HEK293 (cell line): ENCODE measurements around the gene ZNF529.

ENCODE experiments used
- GLI4 ChIP-seq: fragments of 450-650 bp; formaldehyde crosslinking; IDR thresholded peaks from 2 replicates; pipeline ENCODE4 v1.5.1; 2016; ENCODE audit warnings: missing biosample characterization, missing genetic modification characterization
- KLF7 ChIP-seq: fragments of 450-650 bp; formaldehyde crosslinking; IDR thresholded peaks from 2 replicates; pipeline ENCODE4 v1.5.1; 2016; ENCODE audit warnings: missing biosample characterization, missing genetic modification characterization, borderline replicate concordance
- KLF9 ChIP-seq: fragments of 450-650 bp; formaldehyde crosslinking; IDR thresholded peaks from 2 replicates; pipeline ENCODE4 v1.5.1; 2016; ENCODE audit warnings: missing biosample characterization, missing genetic modification characterization, low read depth
- OVOL3 ChIP-seq: fragments of 450-650 bp; formaldehyde crosslinking; IDR thresholded peaks from 2 replicates; pipeline ENCODE4 v1.5.1; 2016; ENCODE audit warnings: missing biosample characterization, missing genetic modification characterization
- SCRT1 ChIP-seq: fragments of 450-650 bp; formaldehyde crosslinking; IDR thresholded peaks from 2 replicates; pipeline ENCODE4 v1.5.1; 2016; ENCODE audit warnings: missing biosample characterization, missing genetic modification characterization, borderline replicate concordance
- ZFP3 ChIP-seq: fragments of 450-650 bp; formaldehyde crosslinking; IDR thresholded peaks from 2 replicates; pipeline ENCODE4 v1.5.1; 2016; ENCODE audit warnings: low read depth, missing biosample characterization, missing genetic modification characterization
- ZFP37 ChIP-seq: fragments of 450-650 bp; formaldehyde crosslinking; IDR thresholded peaks from 2 replicates; pipeline ENCODE4 v1.5.1; 2016; ENCODE audit warnings: missing biosample characterization, missing genetic modification characterization
- ZNF132 ChIP-seq: fragments of 450-650 bp; formaldehyde crosslinking; IDR thresholded peaks from 2 replicates; pipeline ENCODE4 v1.5.1; 2017; ENCODE audit warnings: missing biosample characterization, missing genetic modification characterization, borderline replicate concordance
- ZNF157 ChIP-seq: fragments of 450-650 bp; formaldehyde crosslinking; IDR thresholded peaks from 2 replicates; pipeline ENCODE4 v1.5.1; 2016; ENCODE audit warnings: missing biosample characterization, missing genetic modification characterization
- ZNF16 ChIP-seq: fragments of 450-650 bp; formaldehyde crosslinking; IDR thresholded peaks from 2 replicates; pipeline ENCODE4 v1.5.1; 2016; ENCODE audit warnings: low read depth, missing biosample characterization, missing genetic modification characterization
- ZNF184 ChIP-seq: fragments of 450-650 bp; IDR thresholded peaks from 2 replicates; pipeline ENCODE4 v1.5.1; 2018; ENCODE audit warnings: missing biosample characterization, mild to moderate bottlenecking, missing genetic modification characterization
- ZNF311 ChIP-seq: fragments of 450-650 bp; formaldehyde crosslinking; IDR thresholded peaks from 2 replicates; pipeline ENCODE4 v1.5.1; 2017; ENCODE audit warnings: missing biosample characterization, missing genetic modification characterization, borderline replicate concordance
- ZNF391 ChIP-seq: fragments of 450-650 bp; formaldehyde crosslinking; IDR thresholded peaks from 2 replicates; pipeline ENCODE4 v1.5.1; 2016; ENCODE audit warnings: low read depth, missing biosample characterization, missing genetic modification characterization, borderline replicate concordance
- ZNF48 ChIP-seq: fragments of 450-650 bp; formaldehyde crosslinking; IDR thresholded peaks from 2 replicates; pipeline ENCODE4 v1.5.1; 2016; ENCODE audit warnings: missing biosample characterization, missing genetic modification characterization
- ZNF549 ChIP-seq: fragments of 450-650 bp; IDR thresholded peaks from 2 replicates; pipeline ENCODE4 v1.5.1; 2018; ENCODE audit warnings: missing biosample characterization, missing genetic modification characterization, mild to moderate bottlenecking, inconsistent platforms, moderate library complexity
- ZNF561 ChIP-seq: fragments of 450-650 bp; IDR thresholded peaks from 2 replicates; pipeline ENCODE4 v1.5.1; 2018; ENCODE audit warnings: missing biosample characterization, missing genetic modification characterization, borderline replicate concordance
- ZNF776 ChIP-seq: fragments of 450-650 bp; formaldehyde crosslinking; IDR thresholded peaks from 2 replicates; pipeline ENCODE4 v1.5.0; 2017; ENCODE audit warnings: missing biosample characterization, missing genetic modification characterization, borderline replicate concordance
- ZNF777 ChIP-seq: fragments of 450-650 bp; formaldehyde crosslinking; IDR thresholded peaks from 2 replicates; pipeline ENCODE4 v1.5.1; 2017; ENCODE audit warnings: missing biosample characterization, missing genetic modification characterization, borderline replicate concordance
- ZNF791 ChIP-seq: fragments of 450-650 bp; formaldehyde crosslinking; IDR thresholded peaks from 2 replicates; pipeline ENCODE4 v1.5.1; 2016; ENCODE audit warnings: missing biosample characterization, missing genetic modification characterization
- ZNF792 ChIP-seq: fragments of 450-650 bp; formaldehyde crosslinking; IDR thresholded peaks from 2 replicates; pipeline ENCODE4 v1.5.1; 2016; ENCODE audit warnings: missing biosample characterization, missing genetic modification characterization
- ZSCAN23 ChIP-seq: fragments of 450-650 bp; formaldehyde crosslinking; IDR thresholded peaks from 2 replicates; pipeline ENCODE4 v1.5.1; 2016; ENCODE audit warnings: missing biosample characterization, missing genetic modification characterization
- ZSCAN30 ChIP-seq: fragments of 450-650 bp; IDR thresholded peaks from 2 replicates; pipeline ENCODE4 v1.5.1; 2018; ENCODE audit warnings: missing biosample characterization, mild to moderate bottlenecking, missing genetic modification characterization, moderate library complexity
- TF ChIP-seq, protein P1 (sequence below): fragments of 450-650 bp; formaldehyde crosslinking; IDR thresholded peaks from 2 replicates; pipeline ENCODE4 v1.5.1; 2017; ENCODE audit warnings: missing biosample characterization, mild to moderate bottlenecking, missing genetic modification characterization, moderate library complexity
- TF ChIP-seq, protein P2 (sequence below): sonication (generic); formaldehyde crosslinking; IDR thresholded peaks from 2 replicates; pipeline ENCODE4 v1.8.1; 2022; ENCODE audit warnings: mild to moderate bottlenecking, moderate library complexity, missing genetic modification reagents
- TF ChIP-seq, protein P3 (sequence below): fragments of 450-650 bp; formaldehyde crosslinking; IDR thresholded peaks from 2 replicates; pipeline ENCODE4 v1.5.1; 2016; ENCODE audit warnings: missing biosample characterization, missing genetic modification characterization
- TF ChIP-seq, protein P4 (sequence below): fragments of 450-650 bp; formaldehyde crosslinking; IDR thresholded peaks from 2 replicates; pipeline ENCODE4 v1.5.1; 2016; ENCODE audit warnings: missing biosample characterization, missing genetic modification characterization
- TF ChIP-seq, protein P5 (sequence below): fragments of 450-650 bp; formaldehyde crosslinking; IDR thresholded peaks from 2 replicates; pipeline ENCODE4 v1.5.1; 2016; ENCODE audit warnings: missing biosample characterization, missing genetic modification characterization

Gene ZNF529

GRCh38 chr19:36573020-36573894 is at the start of gene ZNF529 (continued):
- TF ChIP-seq ZSCAN30 (tag by site-specific recombination) (peak; percentile 88), KLF9 (tag by site-specific recombination) (peak; percentile 95), SCRT1 (tag by site-specific recombination) (no peak), ZNF549 (tag by site-specific recombination) (no peak), ZNF776 (tag by site-specific recombination) (no peak), OVOL3 (0 out of 2 replicates have a peak, but pooled peaks have one; percentile 46), ZNF132 (tag by site-specific recombination) (no peak), GLI4 (tag by site-specific recombination) (no peak), ZSCAN23 (tag by site-specific recombination) (peak; percentile 93; the same call in 1 of the 2 replicates), ZNF16 (peak; percentile 39), ZNF157 (tag by site-specific recombination) (peak; percentile 65), ZNF561 (tag by site-specific recombination) (peak; percentile 87), ZNF48 (tag by site-specific recombination) (no peak), ZNF391 (peak; percentile 94), ZNF184 (tag by site-specific recombination) (peak; percentile 47; the same call in 1 of the 2 replicates), ZNF791 (tag by site-specific recombination) (0 out of 2 replicates have a peak, but pooled peaks have one; percentile 32), ZNF311 (no peak), ZFP3 (no peak), ZFP37 (tag by site-specific recombination) (peak; percentile 99), ZNF777 (tag by site-specific recombination) (0 out of 2 replicates have a peak, but pooled peaks have one; percentile 66), ZNF792 (peak; percentile 92), KLF7 (tag by site-specific recombination) (peak; percentile 90; the same call in 1 of the 2 replicates)
- TF ChIP-seq, protein P1, sequence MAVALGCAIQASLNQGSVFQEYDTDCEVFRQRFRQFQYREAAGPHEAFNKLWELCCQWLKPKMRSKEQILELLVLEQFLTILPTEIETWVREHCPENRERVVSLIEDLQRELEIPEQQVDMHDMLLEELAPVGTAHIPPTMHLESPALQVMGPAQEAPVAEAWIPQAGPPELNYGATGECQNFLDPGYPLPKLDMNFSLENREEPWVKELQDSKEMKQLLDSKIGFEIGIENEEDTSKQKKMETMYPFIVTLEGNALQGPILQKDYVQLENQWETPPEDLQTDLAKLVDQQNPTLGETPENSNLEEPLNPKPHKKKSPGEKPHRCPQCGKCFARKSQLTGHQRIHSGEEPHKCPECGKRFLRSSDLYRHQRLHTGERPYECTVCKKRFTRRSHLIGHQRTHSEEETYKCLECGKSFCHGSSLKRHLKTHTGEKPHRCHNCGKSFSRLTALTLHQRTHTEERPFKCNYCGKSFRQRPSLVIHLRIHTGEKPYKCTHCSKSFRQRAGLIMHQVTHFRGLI: peak; percentile 65; the same call in 1 of the 2 replicates
- TF ChIP-seq, protein P2, sequence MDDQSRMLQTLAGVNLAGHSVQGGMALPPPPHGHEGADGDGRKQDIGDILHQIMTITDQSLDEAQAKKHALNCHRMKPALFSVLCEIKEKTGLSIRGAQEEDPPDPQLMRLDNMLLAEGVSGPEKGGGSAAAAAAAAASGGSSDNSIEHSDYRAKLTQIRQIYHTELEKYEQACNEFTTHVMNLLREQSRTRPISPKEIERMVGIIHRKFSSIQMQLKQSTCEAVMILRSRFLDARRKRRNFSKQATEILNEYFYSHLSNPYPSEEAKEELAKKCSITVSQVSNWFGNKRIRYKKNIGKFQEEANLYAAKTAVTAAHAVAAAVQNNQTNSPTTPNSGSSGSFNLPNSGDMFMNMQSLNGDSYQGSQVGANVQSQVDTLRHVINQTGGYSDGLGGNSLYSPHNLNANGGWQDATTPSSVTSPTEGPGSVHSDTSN (CRISPR knock-in tag): no peak
- TF ChIP-seq, protein P3, sequence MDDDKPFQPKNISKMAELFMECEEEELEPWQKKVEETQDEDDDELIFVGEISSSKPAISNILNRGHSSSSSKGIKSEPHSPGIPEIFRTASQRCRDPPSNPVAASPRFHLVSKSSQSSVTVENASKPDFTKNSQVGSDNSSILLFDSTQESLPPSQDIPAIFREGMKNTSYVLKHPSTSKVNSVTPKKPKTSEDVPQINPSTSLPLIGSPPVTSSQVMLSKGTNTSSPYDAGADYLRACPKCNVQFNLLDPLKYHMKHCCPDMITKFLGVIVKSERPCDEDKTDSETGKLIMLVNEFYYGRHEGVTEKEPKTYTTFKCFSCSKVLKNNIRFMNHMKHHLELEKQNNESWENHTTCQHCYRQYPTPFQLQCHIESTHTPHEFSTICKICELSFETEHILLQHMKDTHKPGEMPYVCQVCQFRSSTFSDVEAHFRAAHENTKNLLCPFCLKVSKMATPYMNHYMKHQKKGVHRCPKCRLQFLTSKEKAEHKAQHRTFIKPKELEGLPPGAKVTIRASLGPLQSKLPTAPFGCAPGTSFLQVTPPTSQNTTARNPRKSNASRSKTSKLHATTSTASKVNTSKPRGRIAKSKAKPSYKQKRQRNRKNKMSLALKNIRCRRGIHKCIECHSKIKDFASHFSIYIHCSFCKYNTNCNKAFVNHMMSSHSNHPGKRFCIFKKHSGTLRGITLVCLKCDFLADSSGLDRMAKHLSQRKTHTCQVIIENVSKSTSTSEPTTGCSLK (tag by site-specific recombination): no peak
- TF ChIP-seq, protein P4, sequence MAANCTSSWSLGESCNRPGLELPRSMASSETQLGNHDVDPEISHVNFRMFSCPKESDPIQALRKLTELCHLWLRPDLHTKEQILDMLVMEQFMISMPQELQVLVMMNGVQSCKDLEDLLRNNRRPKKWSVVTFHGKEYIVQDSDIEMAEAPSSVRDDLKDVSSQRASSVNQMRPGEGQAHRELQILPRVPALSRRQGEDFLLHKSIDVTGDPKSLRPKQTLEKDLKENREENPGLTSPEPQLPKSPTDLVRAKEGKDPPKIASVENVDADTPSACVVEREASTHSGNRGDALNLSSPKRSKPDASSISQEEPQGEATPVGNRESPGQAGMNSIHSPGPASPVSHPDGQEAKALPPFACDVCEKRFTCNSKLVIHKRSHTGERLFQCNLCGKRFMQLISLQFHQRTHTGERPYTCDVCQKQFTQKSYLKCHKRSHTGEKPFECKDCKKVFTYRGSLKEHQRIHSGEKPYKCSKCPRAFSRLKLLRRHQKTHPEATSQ (tag by site-specific recombination): peak; percentile 94
- TF ChIP-seq, protein P5, sequence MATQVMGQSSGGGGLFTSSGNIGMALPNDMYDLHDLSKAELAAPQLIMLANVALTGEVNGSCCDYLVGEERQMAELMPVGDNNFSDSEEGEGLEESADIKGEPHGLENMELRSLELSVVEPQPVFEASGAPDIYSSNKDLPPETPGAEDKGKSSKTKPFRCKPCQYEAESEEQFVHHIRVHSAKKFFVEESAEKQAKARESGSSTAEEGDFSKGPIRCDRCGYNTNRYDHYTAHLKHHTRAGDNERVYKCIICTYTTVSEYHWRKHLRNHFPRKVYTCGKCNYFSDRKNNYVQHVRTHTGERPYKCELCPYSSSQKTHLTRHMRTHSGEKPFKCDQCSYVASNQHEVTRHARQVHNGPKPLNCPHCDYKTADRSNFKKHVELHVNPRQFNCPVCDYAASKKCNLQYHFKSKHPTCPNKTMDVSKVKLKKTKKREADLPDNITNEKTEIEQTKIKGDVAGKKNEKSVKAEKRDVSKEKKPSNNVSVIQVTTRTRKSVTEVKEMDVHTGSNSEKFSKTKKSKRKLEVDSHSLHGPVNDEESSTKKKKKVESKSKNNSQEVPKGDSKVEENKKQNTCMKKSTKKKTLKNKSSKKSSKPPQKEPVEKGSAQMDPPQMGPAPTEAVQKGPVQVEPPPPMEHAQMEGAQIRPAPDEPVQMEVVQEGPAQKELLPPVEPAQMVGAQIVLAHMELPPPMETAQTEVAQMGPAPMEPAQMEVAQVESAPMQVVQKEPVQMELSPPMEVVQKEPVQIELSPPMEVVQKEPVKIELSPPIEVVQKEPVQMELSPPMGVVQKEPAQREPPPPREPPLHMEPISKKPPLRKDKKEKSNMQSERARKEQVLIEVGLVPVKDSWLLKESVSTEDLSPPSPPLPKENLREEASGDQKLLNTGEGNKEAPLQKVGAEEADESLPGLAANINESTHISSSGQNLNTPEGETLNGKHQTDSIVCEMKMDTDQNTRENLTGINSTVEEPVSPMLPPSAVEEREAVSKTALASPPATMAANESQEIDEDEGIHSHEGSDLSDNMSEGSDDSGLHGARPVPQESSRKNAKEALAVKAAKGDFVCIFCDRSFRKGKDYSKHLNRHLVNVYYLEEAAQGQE (tag by site-specific recombination): peak; percentile 81; the same call in 1 of the 2 replicates
